NCI-H1092 treated with DMSO at 0.1 percent for 48 hours (cell line): Measurements from ENCODE around the gene SYCE3.

Experiments
- DNase-seq: peaks from one replicate; lab custom pipeline; 2025; lab: John Stamatoyannopoulos, UW

The SYCE3 gene

DNA sequence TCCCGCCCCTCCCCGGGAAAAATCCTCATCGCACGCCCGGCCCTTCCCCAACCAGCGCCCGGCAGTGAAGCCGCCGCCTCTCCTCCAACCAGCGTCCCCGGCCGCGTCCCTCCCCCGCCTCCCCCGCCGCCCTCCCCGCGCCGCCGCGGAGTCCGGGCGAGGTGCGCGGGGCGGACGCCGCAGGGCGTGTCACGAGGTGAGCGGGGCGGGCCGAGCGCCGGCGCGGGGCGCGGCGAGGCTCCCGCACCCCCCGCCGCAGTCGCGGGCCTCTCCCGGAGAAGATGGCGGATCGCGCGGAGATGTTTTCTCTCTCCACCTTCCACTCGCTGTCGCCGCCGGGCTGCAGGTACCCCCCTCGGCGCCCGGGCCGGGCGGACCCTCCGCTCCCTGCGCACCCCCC lies 37.8 kb upstream of the SYCE3 start, which contains the start of gene MAPK8IP2:
MAPK8IP2 (plus strand) TSS at position 256 of the 400 bp plus-strand sequence; CDS start at position 282, 26 bp downstream.
- no peak for DNase-seq

DNA sequence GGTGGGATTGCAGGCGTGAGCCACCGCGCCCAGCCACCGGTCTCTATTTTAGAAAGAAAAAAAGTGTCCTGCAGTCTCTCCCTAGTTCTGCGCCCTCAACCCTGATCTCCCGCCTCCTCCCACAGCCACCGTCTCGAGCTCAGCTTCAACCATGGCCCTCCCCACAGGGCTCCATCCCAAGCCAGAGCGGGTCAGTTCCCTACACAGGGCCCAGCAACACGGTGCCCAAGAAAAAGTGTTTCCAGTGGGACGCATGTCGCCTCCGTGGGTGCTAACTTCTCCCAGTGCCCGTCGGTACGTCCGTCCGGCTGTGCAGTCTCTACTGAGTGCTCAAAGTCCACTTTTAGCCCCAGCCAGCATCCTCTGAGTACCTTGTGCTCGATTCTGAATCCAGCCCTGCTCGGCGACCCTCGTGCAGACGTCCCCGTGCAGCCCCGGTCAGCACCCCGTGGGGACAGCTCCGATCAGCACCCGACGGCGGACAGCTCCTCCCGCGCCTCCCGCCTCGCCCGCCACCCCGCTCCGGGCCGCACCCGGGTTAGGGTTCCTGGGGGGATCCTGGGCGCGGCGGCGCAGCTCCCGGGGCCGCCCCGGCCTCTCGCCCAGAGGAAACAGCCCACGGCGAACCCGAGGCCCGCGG lies 37.2 kb upstream of the SYCE3 start:
- DNase-seq: no peak

DNA sequence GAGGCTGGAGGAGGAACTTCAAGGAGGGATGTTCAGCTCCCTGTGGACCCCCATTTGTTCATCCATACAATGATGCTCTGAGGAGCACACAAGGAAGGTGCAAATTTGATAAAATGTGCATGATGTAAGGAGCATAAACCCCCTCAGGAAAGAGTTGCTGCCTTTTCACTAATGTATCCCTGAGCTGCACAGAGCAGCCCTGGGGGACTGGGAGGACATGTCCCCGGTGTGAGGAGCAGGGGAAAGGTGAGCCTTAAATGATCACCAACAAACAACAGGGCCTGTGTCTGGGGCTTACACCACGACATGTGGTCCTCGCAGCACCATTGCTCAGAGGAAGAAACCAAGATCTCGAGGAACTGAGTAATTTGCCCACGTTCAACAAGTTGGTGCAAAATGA lies 34.4 kb upstream of the SYCE3 start:
- DNase-seq: no peak

DNA sequence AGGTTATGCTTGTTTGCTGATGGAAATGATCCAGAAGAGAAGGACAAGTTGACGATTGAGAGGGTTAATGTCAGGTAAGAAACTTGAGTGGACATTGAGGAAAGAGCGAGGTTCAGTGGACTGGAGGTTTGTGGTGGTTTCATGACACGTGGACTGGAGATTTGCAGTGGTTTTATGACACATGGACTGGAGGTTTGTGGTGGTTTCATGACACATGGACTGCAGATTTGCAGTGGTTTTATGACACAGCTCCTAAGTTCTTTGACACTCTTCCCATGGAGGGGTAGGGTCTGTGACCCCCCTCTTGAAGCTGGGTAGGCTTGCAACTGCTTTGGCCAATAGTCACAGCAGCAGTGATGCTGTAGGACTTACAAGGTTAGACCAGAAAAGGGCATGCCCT lies 32.5 kb upstream of the SYCE3 start:
- DNase-seq: no peak

DNA sequence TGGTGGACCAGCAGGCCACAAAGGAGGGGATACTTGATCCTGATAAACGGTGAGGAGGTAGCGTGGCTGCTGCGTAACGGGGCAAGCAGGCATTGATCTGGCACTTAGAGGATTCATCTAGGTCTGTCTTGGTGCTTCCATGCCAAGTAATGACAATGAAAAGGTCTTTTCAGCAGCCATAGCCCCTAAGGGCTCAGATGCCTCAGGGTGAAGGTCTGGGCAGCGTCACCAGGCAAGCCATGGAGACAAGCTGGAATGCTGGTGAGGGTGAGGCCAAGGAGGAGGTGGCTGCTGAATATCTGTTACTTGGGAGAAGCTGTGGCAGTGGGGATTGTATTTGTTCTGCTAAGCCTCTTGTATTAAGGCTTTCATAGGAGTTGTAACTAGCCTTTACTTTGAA lies 24.7 kb upstream of the SYCE3 start:
- no peak for DNase-seq

DNA sequence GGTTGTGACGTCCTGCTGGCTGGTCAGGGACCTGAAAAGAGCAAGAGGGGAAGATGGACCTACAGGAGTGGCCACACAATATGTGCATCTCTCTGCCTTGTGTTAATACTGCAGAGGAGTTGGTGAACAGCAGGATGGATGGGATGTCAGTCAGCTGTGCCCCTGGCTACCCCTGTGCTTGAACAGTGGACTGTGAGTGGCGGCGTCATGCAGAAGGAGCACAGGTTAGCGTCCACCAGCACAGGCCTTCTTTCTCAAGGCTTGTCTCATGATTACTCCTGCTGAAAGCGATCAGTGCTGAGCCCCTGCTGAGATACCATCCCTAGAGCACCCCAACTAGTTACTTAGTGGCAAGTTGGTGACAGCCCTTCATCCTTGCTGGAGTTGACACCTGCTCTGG lies 23.7 kb upstream of the SYCE3 start:
- DNase-seq: no peak

DNA sequence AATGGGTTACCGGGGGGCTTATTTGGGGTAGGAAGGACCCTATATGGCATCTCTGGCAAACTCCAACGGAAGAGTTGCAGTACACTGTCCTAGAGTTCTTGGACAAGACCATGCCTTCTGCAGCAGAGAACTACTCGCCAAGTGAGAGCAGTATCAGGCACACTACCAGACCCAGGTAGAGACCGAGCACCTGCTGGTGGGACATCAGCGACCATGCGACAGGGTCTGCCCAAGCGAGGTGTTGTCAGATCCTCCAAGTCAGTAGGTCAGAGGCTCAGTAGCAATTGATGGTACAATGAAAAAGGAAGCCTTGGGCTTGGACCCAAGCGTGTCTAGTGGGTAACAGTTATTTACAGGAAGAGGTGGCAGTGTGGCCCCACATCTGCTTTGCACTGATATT lies 23.1 kb upstream of the SYCE3 start:
- no peak for DNase-seq

DNA sequence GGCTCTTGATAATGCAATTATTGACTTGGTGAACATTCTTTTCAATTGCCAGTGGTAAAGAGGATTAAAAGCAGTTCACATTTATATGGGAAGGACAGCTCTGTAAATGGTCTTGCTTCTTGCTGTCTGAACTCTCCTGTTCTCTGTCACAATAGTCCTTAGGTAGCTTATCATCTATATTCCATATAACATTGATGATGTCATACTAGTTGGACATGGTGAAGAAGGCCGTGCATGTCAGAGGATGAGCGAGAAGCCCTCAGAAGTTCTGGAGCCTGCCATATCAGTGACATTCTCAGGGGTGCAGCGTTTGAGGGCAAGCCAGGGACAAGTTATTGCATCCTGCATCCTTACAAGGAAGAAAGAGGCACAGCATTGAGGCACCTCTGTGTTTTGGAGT lies 22.5 kb upstream of the SYCE3 start:
- DNase-seq: no peak

DNA sequence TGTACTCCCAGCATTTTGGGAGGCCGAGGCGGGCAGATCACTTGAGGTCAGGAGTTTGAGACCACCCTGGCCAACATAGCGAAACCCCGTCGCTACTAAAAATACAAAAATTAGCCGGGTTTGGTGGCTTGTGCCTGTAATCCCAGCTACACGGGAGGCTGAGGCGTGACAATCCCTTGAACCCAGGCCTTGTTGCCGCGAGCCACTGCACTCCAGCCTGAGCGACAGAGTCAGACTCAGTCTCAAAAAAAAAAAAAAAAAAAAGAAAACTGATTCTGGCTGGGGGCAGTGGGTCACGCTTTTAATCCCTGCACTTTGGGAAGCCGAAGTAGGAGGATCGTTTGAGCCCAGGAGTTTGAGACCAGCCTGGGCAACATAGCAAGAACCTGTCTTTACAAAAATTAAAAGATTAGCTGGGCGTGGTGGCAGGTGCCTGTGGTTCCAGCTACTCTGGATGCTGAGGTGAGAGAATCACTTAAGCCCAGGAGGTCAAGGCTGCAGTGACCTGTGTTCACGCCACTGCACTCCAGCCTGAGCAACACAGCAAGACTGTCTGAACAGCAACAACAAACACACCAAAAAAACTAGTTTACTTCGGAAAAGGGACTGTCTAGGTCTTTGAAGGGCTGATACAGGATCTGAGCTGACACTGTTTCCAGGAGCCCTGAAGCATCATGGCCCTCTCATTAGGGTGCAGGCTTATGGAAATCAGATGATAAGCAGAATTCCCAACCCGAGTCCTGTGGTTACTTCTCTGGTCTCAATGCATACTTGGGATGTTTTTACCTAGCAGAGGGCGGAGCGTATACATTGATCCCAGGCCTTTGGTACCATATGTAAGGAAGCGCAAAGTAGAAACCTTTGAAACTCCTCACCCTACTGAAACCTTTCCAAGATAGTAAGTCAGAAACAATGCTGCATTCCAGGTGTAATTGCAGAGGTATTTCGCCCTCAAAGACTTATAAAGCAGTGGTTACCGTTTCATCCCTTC lies 21.7 kb upstream of the SYCE3 start:
- no peak for DNase-seq

DNA sequence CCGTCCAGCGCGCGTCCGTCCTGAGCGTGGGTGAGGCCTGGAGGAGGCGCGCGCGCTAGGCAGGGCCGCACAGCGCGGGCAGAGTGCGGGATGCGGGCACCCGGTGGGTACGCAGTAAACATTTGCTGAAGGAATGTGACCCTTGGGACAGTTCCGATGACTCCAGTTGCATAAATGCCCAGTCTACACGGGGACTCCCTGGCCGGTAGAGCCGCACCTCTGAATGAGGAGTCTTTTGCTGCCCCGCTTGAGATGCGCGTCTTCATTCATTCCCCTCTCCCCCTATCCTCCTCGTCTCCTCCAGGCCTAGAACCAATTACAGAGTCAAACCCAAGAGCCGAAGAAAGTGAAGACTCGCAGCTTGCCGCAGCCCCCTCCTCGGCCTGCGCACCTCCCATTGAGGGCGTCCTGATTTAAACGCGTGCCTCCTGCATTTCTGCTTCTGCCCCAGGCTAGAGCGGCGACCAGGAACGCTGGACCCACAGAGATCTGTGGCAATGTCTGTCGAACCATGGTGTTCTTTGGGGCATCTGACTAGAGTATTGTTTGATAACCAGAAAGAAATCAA lies 20.7 kb upstream of the SYCE3 start:
- DNase-seq: no peak

DNA sequence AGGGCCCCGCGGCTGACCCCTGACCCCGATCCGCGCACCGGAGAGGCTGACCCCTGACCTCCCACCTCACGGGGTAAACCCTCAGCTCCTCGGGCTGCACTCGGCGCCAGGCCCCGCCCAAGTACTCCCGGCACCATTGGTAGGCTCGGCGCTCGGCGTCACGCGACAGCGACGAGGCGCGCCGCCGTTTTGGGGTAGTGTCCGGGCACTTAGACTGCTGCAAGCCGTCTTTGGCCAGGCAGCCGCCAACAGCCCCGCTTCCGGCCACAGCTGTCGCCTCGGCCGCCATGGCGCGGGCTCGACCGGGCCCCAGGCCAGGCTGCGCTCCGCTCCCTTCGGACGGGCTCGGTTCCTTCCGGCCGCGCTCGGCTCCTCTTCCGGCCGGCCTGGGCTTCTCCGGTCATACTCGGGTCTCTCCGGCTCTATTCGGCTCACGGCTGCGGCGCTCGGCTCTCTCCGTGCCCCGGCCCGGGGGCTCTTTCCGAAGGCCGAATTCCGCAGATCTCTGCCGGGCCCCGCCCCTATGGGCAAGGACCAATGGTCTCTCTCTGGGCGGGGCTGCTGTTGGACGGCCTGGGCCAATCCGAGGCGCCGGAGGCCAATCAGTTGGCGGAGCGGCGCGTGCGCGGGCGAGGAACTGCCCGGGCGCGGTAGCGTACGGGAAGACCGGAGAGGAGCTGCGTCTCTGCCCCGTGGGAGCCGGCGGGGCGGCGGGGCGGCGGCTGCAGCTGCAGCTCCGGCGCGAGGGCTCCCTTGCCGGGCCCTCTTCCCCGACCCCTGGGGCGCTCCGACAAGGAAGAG lies 20.0 kb upstream of the SYCE3 start, which contains the start of gene CHKB:
CHKB (minus strand) TSS at position 357 of the 801 bp plus-strand sequence; CDS start at position 289, 68 bp downstream.
- DNase-seq: peak; percentile 81

DNA sequence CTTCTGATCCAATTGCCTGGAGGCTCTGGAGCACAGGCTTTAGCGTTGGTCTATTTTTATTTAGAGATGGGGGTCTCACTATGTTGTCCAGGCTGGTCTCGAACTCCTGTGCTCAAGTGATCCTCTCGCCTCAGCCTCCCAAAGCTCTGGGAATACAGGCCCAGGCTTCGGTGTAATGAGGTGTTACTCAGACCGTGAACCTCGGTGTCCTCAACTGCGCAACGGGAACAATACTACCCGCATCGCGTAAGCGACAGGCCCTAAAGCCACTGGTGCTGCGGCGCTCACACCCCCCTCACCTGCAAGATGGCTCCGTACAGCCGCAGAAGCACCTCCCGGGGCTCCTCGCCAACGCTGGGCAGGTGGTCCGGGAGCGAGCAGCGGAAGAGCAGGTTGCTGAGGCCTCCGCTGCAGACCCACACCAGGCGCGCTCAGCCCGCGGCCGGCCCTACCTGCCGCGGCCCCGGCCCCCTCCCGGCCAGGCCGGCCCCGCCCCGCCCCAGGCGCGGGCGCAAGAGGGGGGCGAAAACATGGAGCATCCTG lies 19.3 kb upstream of the SYCE3 start:
- DNase-seq: peak; percentile 5

DNA sequence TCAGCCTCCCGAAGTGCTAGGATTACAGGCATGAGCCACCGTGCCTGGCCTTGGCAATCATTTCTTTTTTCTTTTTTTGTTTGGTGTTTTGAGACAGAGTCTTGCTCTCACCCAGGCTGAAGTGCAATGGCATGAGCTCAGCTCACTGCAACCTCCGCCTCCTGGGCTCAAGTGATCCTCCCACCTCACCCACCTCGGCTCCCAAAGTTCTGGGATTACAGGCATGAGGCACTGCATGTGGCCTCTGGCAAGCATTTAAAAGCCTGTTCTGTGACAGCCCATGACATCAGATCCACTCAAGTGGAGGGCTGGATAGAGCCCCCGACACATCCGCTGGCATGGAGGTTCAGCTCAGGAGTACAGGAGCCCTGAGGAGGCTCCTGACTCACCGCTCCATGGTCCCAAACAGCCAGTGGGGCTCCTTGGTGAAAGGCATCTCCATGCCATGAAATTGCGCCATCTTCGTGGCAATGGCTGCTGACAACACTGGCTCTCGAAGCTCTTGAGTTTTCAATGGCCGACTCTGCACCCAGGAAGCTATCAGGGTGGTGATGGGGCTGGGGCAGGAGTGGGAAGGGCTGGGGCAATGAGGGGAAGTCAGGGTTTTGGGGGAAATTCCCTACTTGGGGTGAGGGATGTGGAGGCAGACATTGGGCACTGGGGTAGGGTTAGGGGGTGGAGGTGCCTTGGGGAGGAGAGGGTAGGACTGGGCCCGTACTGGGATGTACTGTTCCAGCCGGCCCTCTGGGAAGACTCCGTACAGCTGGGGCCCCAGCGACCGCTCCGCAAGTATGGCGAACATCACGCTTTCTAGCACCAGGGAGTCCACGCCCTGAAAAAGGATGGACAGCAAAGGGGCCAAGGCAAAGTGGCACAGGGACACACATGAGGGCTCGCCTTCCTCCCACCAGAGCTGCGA lies 18.6 kb upstream of the SYCE3 start:
- DNase-seq: no peak

DNA sequence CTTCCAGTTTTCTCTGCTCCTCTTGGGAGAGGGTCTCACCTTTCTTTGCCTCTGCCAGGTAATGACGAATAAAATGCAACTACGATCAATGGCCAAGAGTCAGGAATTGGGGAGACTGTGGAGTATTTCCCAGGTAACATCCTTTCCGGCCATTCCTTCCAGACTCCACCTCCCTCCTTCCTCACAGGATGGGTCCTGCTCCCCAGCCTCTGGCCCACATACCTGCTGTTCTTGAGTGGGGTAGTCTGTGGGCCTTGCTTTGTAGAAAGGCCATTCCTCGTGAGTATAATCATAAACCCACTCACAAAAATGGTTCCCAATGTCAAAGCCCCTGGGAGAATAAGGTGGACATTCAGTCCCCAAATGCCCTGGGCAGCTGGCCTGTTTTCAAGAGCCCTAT lies 17.0 kb upstream of the SYCE3 start:
- no peak for DNase-seq

DNA sequence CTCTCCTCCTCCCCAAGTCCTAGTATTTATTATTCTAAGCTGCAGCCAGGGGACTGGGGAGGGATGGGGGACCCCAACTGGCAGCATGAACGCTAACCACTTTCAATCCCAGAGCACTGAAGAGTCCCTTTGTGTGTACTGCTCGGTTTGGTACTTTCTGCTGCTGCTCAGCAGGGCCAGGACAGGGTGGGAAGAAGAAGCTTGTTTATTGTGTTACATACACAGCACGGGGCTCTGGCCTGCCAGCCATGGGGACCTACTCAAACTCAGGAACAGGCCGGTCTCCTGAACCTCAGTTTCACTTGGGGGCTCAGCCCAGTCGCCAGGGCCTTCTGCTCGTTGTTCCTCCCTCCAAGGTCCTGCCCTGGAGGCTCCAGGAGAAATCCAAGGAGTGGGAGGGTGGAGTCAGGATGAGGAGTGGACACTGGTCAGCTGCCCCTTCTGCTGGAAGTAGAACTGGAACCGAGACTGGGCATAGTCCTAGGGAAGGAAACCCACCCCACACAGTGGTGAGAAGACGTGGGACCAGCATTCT lies 16.1 kb upstream of the SYCE3 start:
- DNase-seq: no peak

DNA sequence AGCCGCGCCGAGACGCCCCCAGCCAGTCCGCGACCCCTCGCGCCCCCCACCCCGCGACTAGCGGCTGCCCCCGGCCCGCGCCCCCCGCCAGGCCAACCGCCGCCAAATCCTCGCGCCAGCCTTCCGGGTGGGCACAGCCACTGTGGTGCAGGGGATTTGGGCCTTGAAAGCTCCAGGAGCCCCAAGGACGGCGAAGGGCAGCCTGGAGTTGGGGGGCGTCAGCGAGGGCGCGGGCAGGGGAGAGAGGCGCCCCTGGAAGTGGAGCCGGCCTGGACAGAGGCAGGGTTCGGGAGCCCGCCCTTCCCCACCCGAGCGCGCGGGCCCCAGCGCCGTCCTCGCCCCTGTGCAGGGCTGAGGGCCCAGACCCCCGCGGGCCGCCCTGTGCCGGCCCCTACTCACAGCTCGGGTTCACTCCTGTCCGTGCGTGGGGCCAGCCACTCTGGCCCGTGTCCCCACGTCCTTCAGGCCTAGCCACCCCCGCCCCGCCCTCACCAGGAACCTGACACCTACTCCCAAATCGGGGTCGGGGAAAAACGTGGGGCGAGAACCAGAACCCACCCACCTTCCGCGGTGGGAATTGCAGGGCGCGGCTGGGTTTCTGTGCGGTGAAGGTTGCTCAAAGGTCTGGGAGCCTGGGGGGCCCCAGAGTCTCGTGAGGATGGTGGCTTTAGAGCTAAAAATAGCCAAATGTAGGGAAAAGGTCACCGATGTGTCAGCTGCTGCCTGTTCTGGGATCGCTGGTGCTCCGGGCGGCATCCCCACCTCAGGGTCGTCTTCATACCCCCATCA lies 15.5 kb upstream of the SYCE3 start, which contains the start of gene CPT1B:
CPT1B (minus strand) TSS at position 441 of the 789 bp plus-strand sequence. CDS start 512 bp downstream, outside the sequence.
- DNase-seq: no peak

DNA sequence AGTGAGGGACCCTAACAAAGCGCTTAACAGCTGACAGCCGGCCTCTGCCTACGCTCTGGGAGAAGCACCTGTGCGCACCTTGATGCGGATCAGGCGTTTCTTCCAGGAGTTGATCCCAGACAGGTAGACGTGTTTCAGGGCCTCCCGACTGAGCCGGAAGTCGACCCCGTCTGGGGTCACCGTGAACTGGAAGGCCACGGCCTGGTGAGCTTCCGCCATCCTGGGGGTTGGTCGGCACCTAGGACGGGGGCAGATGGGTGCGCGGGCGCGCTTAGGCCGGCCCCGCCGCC lies 14.9 kb upstream of the SYCE3 start:
- DNase-seq: no peak

DNA sequence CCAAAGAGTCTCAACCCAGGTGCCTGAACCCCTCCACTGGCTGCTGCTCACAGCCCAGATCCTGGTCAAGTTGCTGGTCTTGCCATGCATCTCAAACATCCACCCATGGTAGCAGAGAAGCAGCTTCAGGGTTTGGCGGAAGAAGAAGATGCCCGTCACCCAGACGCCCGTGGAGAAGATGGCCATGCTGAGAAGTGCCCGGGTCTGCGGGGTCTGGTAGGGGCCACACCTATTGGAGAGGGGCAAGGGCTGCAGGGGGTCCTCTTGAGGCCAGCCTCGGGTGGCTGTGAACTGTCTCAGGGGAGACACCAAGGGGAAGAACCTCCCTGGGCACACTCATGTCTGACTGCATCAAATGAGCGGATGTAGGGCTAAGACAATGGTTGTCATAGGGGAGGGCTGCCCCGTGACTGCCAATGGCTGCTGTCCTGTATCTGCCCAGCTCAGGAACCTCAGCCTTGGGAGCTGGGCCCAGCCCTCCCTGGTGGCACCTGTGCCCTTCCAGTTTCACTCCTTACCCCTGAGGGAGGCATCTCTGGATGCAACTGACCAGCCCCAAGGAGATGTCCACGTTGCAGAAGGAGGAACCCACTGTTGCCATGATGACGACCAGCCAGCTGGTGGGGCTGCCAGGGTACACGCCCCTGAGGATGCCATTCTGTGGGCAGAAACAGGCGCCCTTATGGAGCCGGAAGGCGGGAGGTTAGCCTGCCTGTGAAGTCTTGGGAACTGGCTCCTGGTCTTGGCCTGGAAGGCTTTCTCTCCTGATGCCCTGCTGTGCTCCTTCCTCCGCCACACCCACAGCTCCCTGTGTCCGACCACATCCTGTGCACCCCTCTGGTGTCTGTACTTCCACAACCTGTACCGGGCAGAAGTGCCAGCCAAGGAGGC lies 14.3 kb upstream of the SYCE3 start:
- DNase-seq: no peak
